GM19193 (cell line): ENCODE results near the gene SESN1.

Experiments
- POLR2A ChIP-seq: IDR thresholded peaks from 4 replicates; pipeline ENCODE4 v1.6.1; 2011; ENCODE audit not compliant: insufficient read depth, insufficient read length; ENCODE audit errors: extremely low read depth

Gene SESN1

GRCh38 chr6:109050447-109051102 lies 44.1 kb downstream of the SESN1 start:
- no peak for TF ChIP-seq POLR2A

- TF ChIP-seq POLR2A, result no peak
Measured at GRCh38 chr6:109050012-109050411, 44.6 kb downstream of the SESN1 start.

GRCh38 chr6:109048670-109049415 lies 45.8 kb downstream of the SESN1 start:
- TF ChIP-seq POLR2A, result no peak

DNA sequence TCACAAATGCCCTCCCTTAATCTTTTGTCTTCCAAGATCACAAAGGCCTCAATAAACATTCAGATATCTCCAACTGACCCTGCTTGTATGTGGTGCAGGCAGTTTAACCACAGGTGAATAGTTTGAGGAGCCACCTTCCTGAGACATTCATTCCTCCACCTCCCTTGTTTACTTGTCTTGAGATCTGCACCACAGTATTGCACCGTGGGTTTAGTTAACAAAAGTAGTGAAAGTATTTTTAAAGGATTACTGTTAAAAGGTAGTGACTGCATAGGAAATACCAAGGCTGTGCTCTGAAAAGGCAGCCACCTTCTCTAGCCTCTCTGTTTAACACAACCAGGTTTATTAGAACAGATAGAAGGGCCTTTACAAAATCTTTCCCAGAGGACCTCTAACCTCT lies 46.5 kb downstream of the SESN1 start:
- no peak for TF ChIP-seq POLR2A

- no peak for TF ChIP-seq POLR2A
Measured at GRCh38 chr6:109045493-109045892, 49.2 kb downstream of the SESN1 start.

- no peak for TF ChIP-seq POLR2A
Measured at GRCh38 chr6:109039795-109040194, 54.9 kb downstream of the SESN1 start.

DNA sequence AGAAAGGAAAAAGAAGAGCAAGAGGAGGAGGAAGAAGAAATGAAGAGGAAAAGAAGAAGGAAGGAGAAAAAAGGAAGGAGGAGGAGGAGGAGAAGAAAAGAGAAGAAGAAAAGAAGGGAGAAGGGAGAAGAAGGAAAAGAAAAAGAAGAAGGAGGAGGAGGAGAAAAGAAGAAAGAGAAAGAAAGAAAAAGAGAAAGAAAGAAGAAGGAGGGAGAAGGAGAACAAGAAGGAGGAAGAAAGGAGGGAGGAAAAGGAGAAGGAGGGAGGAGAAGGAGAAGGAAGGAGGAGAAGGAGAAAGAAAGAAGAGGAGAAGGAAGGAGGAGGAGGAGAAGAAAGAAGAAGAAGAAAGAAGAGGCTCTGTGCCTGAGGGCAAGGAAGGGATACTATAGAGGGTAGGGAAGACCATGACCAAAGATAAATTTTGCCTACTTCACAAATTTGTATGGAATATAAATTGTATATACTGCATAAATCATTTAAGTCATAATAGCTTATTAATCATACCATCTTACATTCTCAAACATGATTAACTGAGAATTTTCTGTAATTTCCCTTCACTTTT lies 55.7 kb downstream of the SESN1 start:
- no peak for TF ChIP-seq POLR2A

- TF ChIP-seq POLR2A, result no peak
Measured at GRCh38 chr6:109036574-109037294, 57.9 kb downstream of the SESN1 start.

- TF ChIP-seq POLR2A, result no peak
Measured at GRCh38 chr6:109034526-109034925, 60.1 kb downstream of the SESN1 start.

DNA sequence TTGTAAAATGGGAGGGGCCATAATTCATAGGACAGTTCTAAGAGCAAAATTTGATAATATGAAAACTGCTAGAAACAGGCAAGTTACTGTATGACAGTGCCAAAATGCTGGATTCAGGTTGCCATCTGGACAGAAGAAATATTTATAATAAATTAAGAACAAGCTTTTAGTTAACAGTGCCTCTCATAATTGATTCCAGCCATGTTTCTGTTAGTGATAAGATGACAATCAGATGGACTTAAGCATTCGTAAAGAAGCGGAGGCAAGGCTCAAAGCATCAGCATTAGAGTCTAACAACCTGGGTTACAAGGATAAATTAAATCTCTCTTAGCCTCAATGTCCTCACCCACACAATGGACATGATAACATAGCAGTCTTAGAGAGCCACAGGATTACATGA lies 61.0 kb downstream of the SESN1 start:
- TF ChIP-seq POLR2A, result no peak

GRCh38 chr6:109031416-109031815 lies 63.2 kb downstream of the SESN1 start:
- TF ChIP-seq POLR2A, result no peak

- no peak for TF ChIP-seq POLR2A
Measured at GRCh38 chr6:109029313-109029712, 65.3 kb downstream of the SESN1 start.

- TF ChIP-seq POLR2A, result no peak
Measured at GRCh38 chr6:109028439-109028838, 66.2 kb downstream of the SESN1 start.

- TF ChIP-seq POLR2A, result no peak
Measured at GRCh38 chr6:109027964-109028363, 66.7 kb downstream of the SESN1 start.

DNA sequence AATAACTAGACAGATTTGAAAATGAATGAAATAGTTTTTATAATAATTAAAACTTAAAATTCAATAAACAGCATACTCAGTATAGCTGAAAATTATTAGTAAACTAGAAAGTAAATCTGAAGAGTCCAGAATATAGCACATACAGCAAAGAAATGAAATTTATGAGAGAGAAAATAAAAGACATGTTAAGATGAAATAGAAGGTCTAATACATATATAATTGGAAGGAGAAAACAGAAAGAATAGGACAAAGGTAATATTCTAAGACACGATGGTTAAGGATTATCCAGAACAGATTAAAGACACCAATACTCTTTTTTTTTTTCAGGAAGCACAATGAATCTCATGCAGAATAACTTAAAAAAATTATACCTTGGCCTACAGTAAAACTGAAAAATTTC lies 69.0 kb downstream of the SESN1 start:
- no peak for TF ChIP-seq POLR2A

GRCh38 chr6:109024784-109025183 lies 69.9 kb downstream of the SESN1 start:
- no peak for TF ChIP-seq POLR2A

DNA sequence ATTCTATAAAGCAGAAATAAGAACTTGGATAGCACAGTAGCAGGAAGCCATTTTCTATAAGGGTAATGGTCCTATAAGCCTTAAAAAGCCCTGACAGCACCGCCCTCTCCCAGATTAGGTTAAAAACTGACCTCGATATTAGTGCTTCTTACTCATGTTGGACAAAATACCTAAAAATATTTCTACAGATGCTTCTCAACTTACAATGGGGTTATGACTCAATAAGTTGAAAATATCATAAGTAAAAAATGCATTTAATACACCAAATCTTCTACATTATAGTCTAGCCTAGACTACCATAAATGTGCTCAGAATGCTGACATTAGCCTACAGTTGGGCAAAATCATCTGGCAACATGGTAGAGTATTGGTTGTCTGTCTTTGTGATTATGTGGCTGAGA lies 70.3 kb downstream of the SESN1 start:
- no peak for TF ChIP-seq POLR2A
